NB4 (cell line): Measurements from ENCODE around the gene ZNF69.
"Not testable (repeated sequence)": the region's sequence is repeated elsewhere in the genome, so short reads cannot be mapped to it uniquely, and the experiment has no call there.

Source experiments
- DNase-seq: peaks from one replicate; pipeline ENCODE4 v3.0.0; 2010; ENCODE audit warnings: low read depth
- H3K4me3 ChIP-seq: one replicate; pipeline ENCODE4 v1.5.1; 2011; ENCODE audit warnings: mild to moderate bottlenecking, low read depth, low read length, moderate library complexity
- MYC ChIP-seq: IDR thresholded peaks from 2 replicates; pipeline ENCODE4 v1.6.1; 2011; ENCODE audit warnings: low read depth, low read length
- POLR2A ChIP-seq: IDR thresholded peaks from 2 replicates; pipeline ENCODE4 v1.6.1; 2011; ENCODE audit warnings: mild to moderate bottlenecking; ENCODE audit not compliant: insufficient read length; ENCODE audit errors: extremely low read depth
- TF ChIP-seq, protein P1 (sequence below): IDR thresholded peaks from 2 replicates; pipeline ENCODE4 v1.6.1; 2011; ENCODE audit warnings: low read depth, low read length
- TF ChIP-seq, protein P2 (sequence below): IDR thresholded peaks from one replicate; pipeline ENCODE4 v1.5.1; 2012; ENCODE audit warnings: low read depth, low read length

The ZNF69 gene

DNA sequence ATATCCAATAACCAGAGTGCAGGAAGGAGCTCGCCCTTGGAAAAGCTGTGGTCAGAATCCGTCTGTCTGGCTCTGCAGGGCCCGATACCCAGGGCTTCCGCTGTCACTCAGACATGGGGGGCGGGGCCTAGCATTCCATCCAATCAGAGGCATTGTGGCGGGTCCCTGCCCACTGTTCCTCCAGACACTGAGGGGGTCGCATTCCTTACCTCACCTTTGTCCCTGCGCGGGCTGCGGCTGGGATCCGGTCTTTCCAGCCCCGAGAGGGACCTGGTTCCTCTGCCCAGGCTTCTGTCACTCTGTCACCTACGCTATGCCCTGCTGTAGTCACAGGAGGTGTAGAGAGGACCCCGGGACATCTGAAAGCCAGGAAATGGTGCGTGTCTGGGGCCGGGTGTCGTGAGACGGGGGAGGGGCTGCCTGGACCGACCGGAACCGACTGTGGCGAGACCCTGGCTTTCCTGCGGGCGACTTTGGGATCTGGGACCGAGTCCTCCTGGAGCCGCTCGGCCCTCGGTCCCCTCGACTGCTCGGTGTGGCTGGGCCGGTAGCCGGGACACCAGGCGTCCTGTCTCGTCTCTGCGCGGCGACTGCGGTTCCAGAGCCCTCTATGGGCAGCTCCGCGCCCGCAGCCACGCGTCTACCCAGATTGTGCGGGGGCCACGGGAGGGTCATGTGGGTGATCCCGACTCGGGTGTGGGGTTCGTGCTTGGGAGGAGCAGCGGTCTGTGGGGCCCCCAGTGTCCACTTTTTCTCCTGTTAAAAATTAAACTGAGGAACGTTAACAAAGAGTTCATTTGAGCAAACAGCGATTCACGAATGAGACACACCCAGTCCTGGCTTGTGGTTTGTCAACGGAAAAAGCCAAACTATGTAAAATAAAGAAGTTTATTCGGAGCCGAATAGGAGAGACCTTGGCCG, at the start of gene ZNF69:
TSS of gene ZNF69 (plus strand) at position 172 of the 921 bp plus-strand sequence. CDS start at position 314, 142 bp downstream.
- no peak for DNase-seq
- TF ChIP-seq, protein P1, sequence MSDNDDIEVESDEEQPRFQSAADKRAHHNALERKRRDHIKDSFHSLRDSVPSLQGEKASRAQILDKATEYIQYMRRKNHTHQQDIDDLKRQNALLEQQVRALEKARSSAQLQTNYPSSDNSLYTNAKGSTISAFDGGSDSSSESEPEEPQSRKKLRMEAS, result no peak
- TF ChIP-seq MYC, result no peak
- TF ChIP-seq, protein P2, sequence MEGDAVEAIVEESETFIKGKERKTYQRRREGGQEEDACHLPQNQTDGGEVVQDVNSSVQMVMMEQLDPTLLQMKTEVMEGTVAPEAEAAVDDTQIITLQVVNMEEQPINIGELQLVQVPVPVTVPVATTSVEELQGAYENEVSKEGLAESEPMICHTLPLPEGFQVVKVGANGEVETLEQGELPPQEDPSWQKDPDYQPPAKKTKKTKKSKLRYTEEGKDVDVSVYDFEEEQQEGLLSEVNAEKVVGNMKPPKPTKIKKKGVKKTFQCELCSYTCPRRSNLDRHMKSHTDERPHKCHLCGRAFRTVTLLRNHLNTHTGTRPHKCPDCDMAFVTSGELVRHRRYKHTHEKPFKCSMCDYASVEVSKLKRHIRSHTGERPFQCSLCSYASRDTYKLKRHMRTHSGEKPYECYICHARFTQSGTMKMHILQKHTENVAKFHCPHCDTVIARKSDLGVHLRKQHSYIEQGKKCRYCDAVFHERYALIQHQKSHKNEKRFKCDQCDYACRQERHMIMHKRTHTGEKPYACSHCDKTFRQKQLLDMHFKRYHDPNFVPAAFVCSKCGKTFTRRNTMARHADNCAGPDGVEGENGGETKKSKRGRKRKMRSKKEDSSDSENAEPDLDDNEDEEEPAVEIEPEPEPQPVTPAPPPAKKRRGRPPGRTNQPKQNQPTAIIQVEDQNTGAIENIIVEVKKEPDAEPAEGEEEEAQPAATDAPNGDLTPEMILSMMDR, result no peak
- TF ChIP-seq POLR2A, result no peak
- no peak within 1 kb of the TSS for H3K4me3 ChIP-seq

DNA sequence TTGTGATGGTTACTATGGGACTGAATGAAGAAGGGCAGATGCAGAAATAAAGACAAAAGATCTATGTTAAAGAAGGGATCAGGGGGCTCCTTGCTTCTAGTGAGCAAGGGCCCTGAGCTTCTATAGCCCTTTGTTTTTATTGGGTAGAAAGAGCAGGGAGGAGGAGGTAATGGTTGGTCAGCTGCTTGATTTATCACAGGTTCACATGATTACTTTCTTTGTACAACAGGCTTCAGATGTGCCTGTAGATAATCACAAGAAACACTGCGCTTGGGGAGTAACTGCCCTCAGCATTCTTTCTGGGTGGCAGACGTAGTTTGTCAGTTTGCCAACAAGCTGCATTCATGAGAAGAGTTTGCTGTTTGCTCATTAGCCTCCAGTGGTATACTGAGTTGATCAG, 43.9 kb upstream of the ZNF69 start:
- TF ChIP-seq MYC (no peak), POLR2A (no peak)
- TF ChIP-seq, protein P2, result no peak
- TF ChIP-seq, protein P1, result no peak
- no peak for DNase-seq
- no peak overlapping the region for H3K4me3 ChIP-seq

DNA sequence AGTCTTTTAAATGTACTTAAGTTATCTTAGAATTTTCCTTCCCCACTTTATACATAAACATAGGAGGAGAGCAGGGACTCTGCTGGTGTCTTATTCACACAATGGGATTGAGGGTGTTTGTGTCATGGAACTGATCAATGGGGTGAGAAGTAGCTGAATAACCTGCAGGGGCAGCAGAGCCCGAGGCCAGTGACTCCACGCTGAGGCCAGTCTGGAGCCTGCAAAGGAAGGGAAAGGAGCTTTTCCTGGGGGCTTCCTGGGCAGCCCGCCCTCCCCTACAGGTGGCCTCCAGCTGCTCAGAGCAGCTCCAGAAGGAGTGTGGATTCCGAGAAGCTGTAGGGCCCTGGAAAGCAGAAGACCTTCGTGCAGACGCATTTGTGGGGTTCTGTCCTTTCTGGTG, 40.0 kb upstream of the ZNF69 start:
- not testable (repeated sequence) for DNase-seq, H3K4me3 ChIP-seq

DNA sequence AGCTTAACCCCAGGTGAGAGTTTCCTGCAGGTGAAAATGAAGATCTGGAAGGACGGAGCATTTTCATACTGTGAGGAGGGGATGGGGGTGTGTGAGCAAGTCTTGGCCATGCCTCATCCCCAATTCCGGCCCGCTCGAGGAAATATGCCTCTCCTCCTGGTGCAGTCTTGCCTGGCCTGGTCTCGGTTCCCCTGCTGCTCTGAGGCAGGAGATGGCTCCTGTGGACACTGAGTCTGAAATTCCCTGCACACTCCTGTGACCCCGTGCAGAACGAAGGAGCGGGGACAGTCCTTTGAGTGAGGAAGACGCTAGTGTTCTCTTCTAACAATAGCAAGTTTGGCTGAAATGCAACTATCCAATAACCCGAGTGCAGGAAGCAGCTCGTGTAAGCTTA, 39.4 kb upstream of the ZNF69 start:
- peak; percentile 45; the same call in 1 of the 2 replicates for TF ChIP-seq MYC
- TF ChIP-seq, protein P2, result no peak
- DNase-seq, result no peak
- peak overlapping the region; percentile 83 for H3K4me3 ChIP-seq

DNA sequence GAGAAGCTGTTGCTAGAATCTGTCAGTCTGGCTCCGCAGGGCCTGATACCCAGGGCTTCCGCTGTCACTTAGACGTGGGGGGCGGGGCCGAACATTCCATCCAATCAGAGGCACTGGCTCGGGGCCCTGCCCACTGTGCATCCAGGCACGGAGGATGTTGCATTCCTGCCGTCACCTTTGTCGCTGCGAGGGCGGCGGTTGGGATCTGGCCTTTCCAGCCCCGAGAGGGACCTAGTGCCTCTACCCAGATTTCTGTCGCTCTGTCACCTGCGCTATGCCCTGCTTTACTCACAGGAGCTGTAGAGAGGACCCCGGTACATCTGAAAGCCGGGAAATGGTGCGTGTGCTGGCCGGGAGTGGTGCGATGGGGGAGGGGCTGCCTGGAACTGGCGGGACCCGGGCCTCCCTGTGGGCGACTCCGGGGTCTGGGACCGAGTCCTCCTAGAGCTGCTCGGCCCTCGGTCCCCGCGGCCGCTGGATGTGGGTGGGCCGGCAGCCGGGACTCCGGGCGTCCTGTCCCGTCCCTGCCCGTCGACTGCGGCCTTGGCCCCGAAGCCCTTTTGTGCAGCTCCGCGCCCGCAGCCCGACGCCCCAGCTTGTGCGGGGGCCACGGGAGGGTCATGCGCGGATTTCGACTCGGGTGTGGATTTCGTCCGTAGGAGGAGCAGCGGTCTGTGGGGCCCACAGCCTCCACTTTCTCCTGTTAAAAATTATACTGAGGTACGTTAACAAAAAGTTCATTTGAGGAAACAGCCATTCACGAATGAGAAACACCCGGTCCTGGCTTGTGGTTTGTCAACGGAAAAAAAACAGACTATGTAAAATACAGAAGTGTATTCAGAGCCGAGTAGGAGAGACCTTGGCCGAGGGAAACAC, 38.8 kb upstream of the ZNF69 start, which contains the start of gene ZNF439:
TSS of gene ZNF439 (plus strand) at position 133 of the 876 bp plus-strand sequence. CDS start at position 275, 142 bp downstream.
- peak; percentile 95 for DNase-seq
- H3K4me3 ChIP-seq, result peak within 1 kb of the TSS; percentile 83
- TF ChIP-seq MYC (no peak), POLR2A (peak; percentile 65)
- TF ChIP-seq, protein P2, result no peak
- TF ChIP-seq, protein P1, result peak; percentile 79

DNA sequence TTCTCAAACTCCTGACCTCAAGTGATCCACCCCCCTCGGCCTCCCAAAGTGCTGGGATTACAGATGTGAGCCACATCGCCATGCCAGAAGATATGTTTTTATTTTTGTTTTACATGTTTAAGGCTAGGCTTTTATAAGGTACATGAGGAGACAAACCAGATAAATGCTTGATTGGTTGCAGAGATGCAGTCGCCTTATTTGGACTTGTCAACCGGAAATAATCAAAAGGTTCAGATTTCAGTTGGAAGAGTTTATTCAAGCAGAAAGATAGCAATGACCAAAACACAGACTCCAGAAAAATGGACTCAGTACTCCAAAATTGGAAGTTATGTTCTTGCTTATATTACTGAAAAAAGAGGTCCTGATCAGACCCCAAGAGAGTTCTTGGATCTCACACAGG, 37.3 kb upstream of the ZNF69 start:
- peak overlapping the region; percentile 46 for H3K4me3 ChIP-seq
- not testable (repeated sequence) for DNase-seq
